Activated T-cell treated with anti-CD3 and anti-CD28 coated beads for 1 hour (primary cell): ENCODE data around the gene MFAP2.
"Not testable (repeated sequence)": the region's sequence is repeated elsewhere in the genome, so short reads cannot be mapped to it uniquely, and the experiment has no call there.

ENCODE experiments used
- DNase-seq: peaks from one replicate; pipeline ENCODE4 v3.0.0-alpha.2; 2020; ENCODE audit warnings: low read depth

MFAP2 gene

GRCh38 chr1:16979475-16980327 lies 719 bp downstream of the MFAP2 start:
- DNase-seq: no peak

- no peak for DNase-seq
These were observed 1.6 kb downstream of the MFAP2 start for GRCh38 chr1:16978567-16979474.

GRCh38 chr1:16978139-16978538 lies 2.3 kb downstream of the MFAP2 start:
- no peak for DNase-seq

- DNase-seq: no peak
These were observed 3.0 kb downstream of the MFAP2 start for GRCh38 chr1:16977377-16977776.

GRCh38 chr1:16976966-16977365 lies 3.5 kb downstream of the MFAP2 start:
- DNase-seq: no peak

- no peak for DNase-seq
These were observed 4.6 kb downstream of the MFAP2 start for GRCh38 chr1:16975838-16976237.

- DNase-seq: no peak
These were observed 5.2 kb downstream of the MFAP2 start for GRCh38 chr1:16975211-16975610.

- no peak for DNase-seq
These were observed 7.2 kb downstream of the MFAP2 start for GRCh38 chr1:16973215-16973614.

GRCh38 chr1:16972189-16972895 lies 8.1 kb downstream of the MFAP2 start:
- no peak for DNase-seq

- DNase-seq: no peak
These were observed 8.9 kb downstream of the MFAP2 start for GRCh38 chr1:16971341-16972188.

- DNase-seq: no peak
These were observed 10.1 kb downstream of the MFAP2 start for GRCh38 chr1:16970132-16970910.

- no peak for DNase-seq
These were observed 10.8 kb downstream of the MFAP2 start for GRCh38 chr1:16969651-16970050.

GRCh38 chr1:16969057-16969611 lies 11.3 kb downstream of the MFAP2 start:
- no peak for DNase-seq

GRCh38 chr1:16968372-16968771 lies 12.0 kb downstream of the MFAP2 start:
- no peak for DNase-seq

GRCh38 chr1:16967962-16968361 lies 12.5 kb downstream of the MFAP2 start:
- DNase-seq: no peak

- no peak for DNase-seq
These were observed 13.3 kb downstream of the MFAP2 start for GRCh38 chr1:16967095-16967575.

GRCh38 chr1:16966282-16966681 lies 14.1 kb downstream of the MFAP2 start:
- DNase-seq: no peak

GRCh38 chr1:16965486-16966067 lies 14.8 kb downstream of the MFAP2 start:
- DNase-seq: no peak

- not testable (repeated sequence) for DNase-seq
These were observed 16.3 kb downstream of the MFAP2 start for GRCh38 chr1:16964169-16964568.
